HG03108 (cell line): Measurements from ENCODE around the gene BNIP5.

Experiments
- ATAC-seq: cut with Tn5 transposase; IDR thresholded peaks from one replicate; pipeline ENCODE4 v1.9.1; 2021; ENCODE audit warnings: moderate library complexity; ENCODE audit not compliant: unreplicated experiment

The BNIP5 gene

GRCh38 chr6:36326356-36326995 lies 10.2 kb downstream of the BNIP5 start:
- no peak for ATAC-seq

GRCh38 chr6:36324715-36325114 lies 12.0 kb downstream of the BNIP5 start:
- no peak for ATAC-seq

- ATAC-seq, result no peak
These were observed 12.5 kb downstream of the BNIP5 start for GRCh38 chr6:36324191-36324590.

GRCh38 chr6:36323062-36323461 lies 13.6 kb downstream of the BNIP5 start:
- no peak for ATAC-seq

GRCh38 chr6:36322591-36322990 lies 14.1 kb downstream of the BNIP5 start:
- ATAC-seq, result no peak

- ATAC-seq, result no peak
These were observed 16.2 kb downstream of the BNIP5 start for GRCh38 chr6:36320475-36320874.

- no peak for ATAC-seq
These were observed 16.9 kb downstream of the BNIP5 start for GRCh38 chr6:36319821-36320220.

GRCh38 chr6:36319436-36319762 lies 17.3 kb downstream of the BNIP5 start:
- no peak for ATAC-seq

- ATAC-seq, result no peak
These were observed 17.8 kb downstream of the BNIP5 start for GRCh38 chr6:36318690-36319435.

- no peak for ATAC-seq
These were observed 19.1 kb downstream of the BNIP5 start for GRCh38 chr6:36317623-36318022.

GRCh38 chr6:36315921-36316320 lies 20.8 kb downstream of the BNIP5 start:
- no peak for ATAC-seq

- no peak for ATAC-seq
These were observed 22.3 kb downstream of the BNIP5 start for GRCh38 chr6:36314221-36315014.

GRCh38 chr6:36313649-36313936 lies 23.1 kb downstream of the BNIP5 start:
- ATAC-seq, result no peak

- no peak for ATAC-seq
These were observed 23.6 kb downstream of the BNIP5 start for GRCh38 chr6:36312854-36313648.

- no peak for ATAC-seq
These were observed 26.8 kb downstream of the BNIP5 start for GRCh38 chr6:36309900-36310299.

- ATAC-seq, result no peak
These were observed 27.5 kb downstream of the BNIP5 start for GRCh38 chr6:36309203-36309602.

GRCh38 chr6:36308514-36308913 lies 28.2 kb downstream of the BNIP5 start:
- ATAC-seq, result no peak

GRCh38 chr6:36306375-36306774 lies 30.3 kb downstream of the BNIP5 start:
- ATAC-seq, result no peak

GRCh38 chr6:36305885-36306284 lies 30.8 kb downstream of the BNIP5 start:
- ATAC-seq, result no peak

GRCh38 chr6:36302227-36302976 lies 34.3 kb downstream of the BNIP5 start:
- ATAC-seq, result peak; percentile 59

- no peak for ATAC-seq
These were observed 34.9 kb downstream of the BNIP5 start for GRCh38 chr6:36301781-36302180.
